Small intestine (tissue), 7 donors: Measurements from ENCODE around the gene CDH23. TPM values are rescaled to one million over a fixed set of nuclear protein-coding genes. Genes with fewer than 3 reads are reported as not detected.
A peak's percentile ranks its signal among the peaks of the same experiment; 100 is the strongest.

ENCODE experiments used
- DNase-seq, 2 donors: peaks; one replicate each; pipeline versions ENCODE4 v3.0.0 to v3.0.0-alpha.2; 2013
- FAIRE-seq: peaks from 2 replicates; lab custom pipeline; 2012; peaks lifted over from hg19 to GRCh38; lab: Jason Lieb, UNC
- H3K27ac ChIP-seq, 3 donors: one replicate each; pipeline ENCODE4 v1.5.1; 2013; ENCODE audit warnings: low read length in 2 of 3, mild to moderate bottlenecking in 2 of 3, control low read depth in 1 of 3, inconsistent platforms in 1 of 3, low read depth in 1 of 3, moderate library complexity in 1 of 3
- H3K27me3 ChIP-seq, 3 donors: one replicate each; pipeline ENCODE4 v1.6.1; 2013; ENCODE audit warnings: low read length in 3 of 3, inconsistent platforms in 1 of 3; ENCODE audit not compliant: control insufficient read depth in 3 of 3, insufficient read depth in 3 of 3
- H3K36me3 ChIP-seq, 3 donors: one replicate each; pipeline ENCODE4 v1.6.1; 2013; ENCODE audit warnings: low read length in 3 of 3, inconsistent platforms in 1 of 3, low read depth in 1 of 3, mild to moderate bottlenecking in 1 of 3, moderate library complexity in 1 of 3; ENCODE audit not compliant: control insufficient read depth in 3 of 3, insufficient read depth in 2 of 3
- H3K4me1 ChIP-seq, 3 donors: one replicate each; pipeline ENCODE4 v1.6.1; 2013; ENCODE audit warnings: low read length in 2 of 3, inconsistent platforms in 1 of 3, low read depth in 1 of 3, mild to moderate bottlenecking in 1 of 3, moderate library complexity in 1 of 3; ENCODE audit not compliant: control insufficient read depth in 3 of 3, insufficient read depth in 2 of 3
- H3K4me3 ChIP-seq, 3 donors: one replicate each; pipeline ENCODE4 v1.5.1; 2013; ENCODE audit warnings: low read length in 3 of 3, control low read depth in 1 of 3, inconsistent platforms in 1 of 3, low read depth in 1 of 3, mild to moderate bottlenecking in 1 of 3, moderate library complexity in 1 of 3
- H3K9me3 ChIP-seq, 2 donors: one replicate each; pipeline ENCODE4 v1.6.1; 2013; ENCODE audit warnings: low read depth in 1 of 2, low read length in 1 of 2; ENCODE audit not compliant: control insufficient read depth in 2 of 2, insufficient read depth in 1 of 2
- WGBS, 3 donors: extraction: QIAGEN DNeasy Blood & Tissue Kit; methylation state at CpG; one replicate each; pipeline ENCODE4 v1.1.7; 2013; 5-methylcytosine and 5-hydroxymethylcytosine counted together
- polyA plus RNA-seq, 4 donors: library from polyadenylated mRNA; stranded (reverse) in 3 of 4; unstranded in 1 of 4; fragments of 200-250 nt in 3 of 4; fragments of 120-200 nt in 1 of 4; gene quantifications; one replicate each; pipeline versions ENCODE4 v1.2.1 to v1.2.3, GENCODE V29; 2013
- donor health status: healthy with polysubstance abuse.
- donor health status: control.
- donor health status: control.
- donor health status: Bipolar disorder and iron deficiency.
- donor health status: healthy.

The CDH23 gene
- polyA plus RNA-seq, 4 donors = 0.89 to 2.5 (median 1.6) TPM

- WGBS, 3 donors = 84 to 85% (median 84%) methylated on average over 5 of the region's 5 CpGs
- H3K36me3 ChIP-seq = no peaks in the 10 kb centered on the region
- no peak for DNase-seq
- H3K4me3 ChIP-seq = no peak overlapping the region
- H3K27ac ChIP-seq = no peak overlapping the region
- H3K9me3 ChIP-seq = no peaks in the 10 kb centered on the region
- FAIRE-seq = no peak
- peaks cover 0 to 3% (median 0%) of the 10 kb centered on the region in 3 donors for H3K27me3 ChIP-seq
- no peaks in the 10 kb centered on the region for H3K4me1 ChIP-seq
Observed at GRCh38 chr10:71449026-71449425, 52.3 kb downstream of the CDH23 start.

GRCh38 chr10:71451754-71452153 lies 55.0 kb downstream of the CDH23 start:
- Histone ChIP-seq H3K9me3 (no peaks in the 10 kb centered on the region), H3K36me3 (no peaks in the 10 kb centered on the region), H3K27me3 (peaks cover 0 to 9% (median 0%) of the 10 kb centered on the region in 3 donors), H3K27ac (no peak overlapping the region), H3K4me3 (no peak overlapping the region), H3K4me1 (no peaks in the 10 kb centered on the region)
- WGBS, 3 donors = 94 to 96% (median 96%) methylated on average over 14 of the region's 14 CpGs
- DNase-seq (no peak), FAIRE-seq (no peak)

GRCh38 chr10:71453186-71453585 lies 56.5 kb downstream of the CDH23 start:
- H3K36me3 ChIP-seq = no peaks in the 10 kb centered on the region
- H3K4me1 ChIP-seq = no peaks in the 10 kb centered on the region
- DNase-seq = no peak
- H3K27ac ChIP-seq = no peak overlapping the region
- H3K9me3 ChIP-seq = no peaks in the 10 kb centered on the region
- no peak overlapping the region for H3K4me3 ChIP-seq
- FAIRE-seq = no peak
- peaks cover 0 to 9% (median 0%) of the 10 kb centered on the region in 3 donors for H3K27me3 ChIP-seq
- WGBS, 3 donors = 77 to 84% (median 83%) methylated on average over 12 of the region's 12 CpGs

GRCh38 chr10:71454347-71454746 lies 57.6 kb downstream of the CDH23 start:
- Histone ChIP-seq H3K4me1 (no peaks in the 10 kb centered on the region), H3K27ac (no peak overlapping the region), H3K9me3 (no peaks in the 10 kb centered on the region), H3K36me3 (no peaks in the 10 kb centered on the region), H3K27me3 (peaks cover 0 to 10% (median 0%) of the 10 kb centered on the region in 3 donors), H3K4me3 (no peak overlapping the region)
- DNase-seq (no peak), FAIRE-seq (no peak)
- WGBS, 3 donors = 72 to 88% (median 84%) methylated on average over 5 of the region's 5 CpGs

GRCh38 chr10:71455035-71455434 lies 58.3 kb downstream of the CDH23 start:
- FAIRE-seq = no peak
- Histone ChIP-seq H3K9me3 (no peaks in the 10 kb centered on the region), H3K4me1 (no peaks in the 10 kb centered on the region), H3K36me3 (no peaks in the 10 kb centered on the region), H3K27me3 (peaks cover 0 to 10% (median 0%) of the 10 kb centered on the region in 3 donors), H3K27ac (no peak overlapping the region), H3K4me3 (no peak overlapping the region)
- WGBS, 3 donors = 56 to 80% (median 62%) methylated on average over 2 of the region's 2 CpGs
- no peak for DNase-seq

- DNase-seq (peak in 1 of 2 donors; percentile 31), FAIRE-seq (no peak)
- WGBS, 3 donors = 27 to 71% (median 36%) methylated on average over 3 of the region's 3 CpGs
Observed at GRCh38 chr10:71456631-71457030, 59.9 kb downstream of the CDH23 start.

GRCh38 chr10:71457908-71458307 lies 61.2 kb downstream of the CDH23 start:
- H3K36me3 ChIP-seq = no peaks in the 10 kb centered on the region
- H3K4me3 ChIP-seq = no peak overlapping the region
- H3K4me1 ChIP-seq = no peaks in the 10 kb centered on the region
- H3K9me3 ChIP-seq = no peaks in the 10 kb centered on the region
- H3K27me3 ChIP-seq = peaks cover 0 to 10% (median 0%) of the 10 kb centered on the region in 3 donors
- 70 to 79% (median 77%) methylated on average over 4 of the region's 4 CpGs for WGBS, 3 donors
- DNase-seq (no peak), FAIRE-seq (no peak)
- H3K27ac ChIP-seq = no peak overlapping the region

More at GRCh38 chr10:71456631-71457030, 59.9 kb downstream of the CDH23 start:
- Histone ChIP-seq H3K27ac (no peak overlapping the region), H3K9me3 (no peaks in the 10 kb centered on the region), H3K4me1 (no peaks in the 10 kb centered on the region), H3K36me3 (no peaks in the 10 kb centered on the region), H3K27me3 (peaks cover 0 to 10% (median 0%) of the 10 kb centered on the region in 3 donors), H3K4me3 (no peak overlapping the region)

- FAIRE-seq = no peak
- no peaks in the 10 kb centered on the region for H3K36me3 ChIP-seq
- 75 to 90% (median 80%) methylated on average over 2 of the region's 2 CpGs for whole genome bisulfite sequencing, 3 donors
- H3K4me1 ChIP-seq = no peaks in the 10 kb centered on the region
- DNase-seq = no peak
- H3K27me3 ChIP-seq = peaks cover 0 to 10% (median 0%) of the 10 kb centered on the region in 3 donors
- no peak overlapping the region for H3K27ac ChIP-seq
- H3K9me3 ChIP-seq = no peaks in the 10 kb centered on the region
- no peak overlapping the region for H3K4me3 ChIP-seq
Observed at GRCh38 chr10:71458387-71458786, 61.7 kb downstream of the CDH23 start.

GRCh38 chr10:71459513-71459912 lies 62.8 kb downstream of the CDH23 start:
- WGBS, 3 donors = 87 to 98% (median 92%) methylated on average over 5 of the region's 5 CpGs
- H3K36me3 ChIP-seq = no peaks in the 10 kb centered on the region
- no peak for DNase-seq
- no peaks in the 10 kb centered on the region for H3K9me3 ChIP-seq
- no peak overlapping the region for H3K4me3 ChIP-seq
- H3K27me3 ChIP-seq = peaks cover 0 to 10% (median 0%) of the 10 kb centered on the region in 3 donors
- FAIRE-seq = no peak
- H3K27ac ChIP-seq = no peak overlapping the region
- H3K4me1 ChIP-seq = no peaks in the 10 kb centered on the region
